ENCODE results near the gene BCAN.
A peak's percentile ranks its signal among the peaks of the same experiment; 100 is the strongest.
"Not testable (repeated sequence)": the region's sequence is repeated elsewhere in the genome, so short reads cannot be mapped to it uniquely, and the experiment has no call there.

Gene BCAN

GRCh38 chr1:156641761-156642264, at the start of gene BCAN:
TSS of gene BCAN (plus strand) at chr1:156642117. CDS start at chr1:156646055, 3,938 bp downstream.
- ATAC-seq, result peak; percentile 18 to 46

GRCh38 chr1:156592158-156592909, 49.6 kb upstream of the BCAN start:
- no peak for ATAC-seq

- ATAC-seq, result no peak
These were observed 48.8 kb upstream of the BCAN start for GRCh38 chr1:156592910-156593660.

- ATAC-seq, result no peak
These were observed 48.3 kb upstream of the BCAN start for GRCh38 chr1:156593661-156593989.

GRCh38 chr1:156594190-156594589, 47.7 kb upstream of the BCAN start:
- no peak for ATAC-seq

- no peak for ATAC-seq
These were observed 46.9 kb upstream of the BCAN start for GRCh38 chr1:156595016-156595415.

- no peak for ATAC-seq
These were observed 45.5 kb upstream of the BCAN start for GRCh38 chr1:156596426-156596825.

GRCh38 chr1:156598125-156598524, 43.8 kb upstream of the BCAN start:
- ATAC-seq, result no peak

- no peak for ATAC-seq
These were observed 43.0 kb upstream of the BCAN start for GRCh38 chr1:156598731-156599432.

GRCh38 chr1:156599811-156600210, 42.1 kb upstream of the BCAN start:
- ATAC-seq, result peak; percentile 54 to 78

- ATAC-seq, result no peak
These were observed 41.2 kb upstream of the BCAN start for GRCh38 chr1:156600733-156601121.

GRCh38 chr1:156601122-156601830, 40.6 kb upstream of the BCAN start, which contains the start of gene GPATCH4:
TSS of gene GPATCH4 (minus strand) at chr1:156601479.
- ATAC-seq, result peak; percentile 81 to 85

GRCh38 chr1:156601892-156602291, 40.0 kb upstream of the BCAN start:
- ATAC-seq, result no peak

- ATAC-seq, result no peak
These were observed 39.3 kb upstream of the BCAN start for GRCh38 chr1:156602557-156602993.

GRCh38 chr1:156607344-156607743, 34.6 kb upstream of the BCAN start:
- ATAC-seq, result not testable (repeated sequence)

GRCh38 chr1:156608036-156608674, 33.8 kb upstream of the BCAN start:
- ATAC-seq, result peak; percentile 95 to 96

GRCh38 chr1:156608981-156609380, 32.9 kb upstream of the BCAN start:
- peak; percentile 75 to 79 for ATAC-seq

- ATAC-seq, result not testable (repeated sequence)
These were observed 31.8 kb upstream of the BCAN start for GRCh38 chr1:156610072-156610471.

- no peak for ATAC-seq
These were observed 29.3 kb upstream of the BCAN start for GRCh38 chr1:156612666-156613065.

GRCh38 chr1:156615946-156616345, 26.0 kb upstream of the BCAN start:
- no peak for ATAC-seq

- ATAC-seq, result no peak
These were observed 25.5 kb upstream of the BCAN start for GRCh38 chr1:156616463-156616862.

Data from activated CD4-positive, CD25-positive, alpha-beta regulatory T cell treated with anti-CD3 and anti-CD28 coated beads, Interleukin-2, amount 50 U/mL, for 24 hours (primary cell).